CD14-positive monocyte (primary cell): ENCODE results near the gene ESPNL. TPM values are rescaled to one million over a fixed set of nuclear protein-coding genes. Genes with fewer than 3 reads are reported as not detected.

Experiments
- DNase-seq, 3 donors: peaks; one replicate each; pipeline ENCODE4 v3.0.0-alpha.2; 2011 to 2022
- H2AFZ ChIP-seq: 2 replicates; pipeline ENCODE4 v1.6.0; 2012; ENCODE audit warnings: mild to moderate bottlenecking, low read depth, low read length, inconsistent platforms; ENCODE audit not compliant: insufficient read depth, poor library complexity, severe bottlenecking
- H3K27ac ChIP-seq, 2 donors: 1 replicate in 1 of 2; 2 replicates in 1 of 2; pipeline ENCODE4 v1.5.1; 2012 to 2013; ENCODE audit warnings: low read length in 2 of 2, control low read depth in 1 of 2, inconsistent platforms in 1 of 2, low read depth in 1 of 2, mild to moderate bottlenecking in 1 of 2
- H3K27me3 ChIP-seq, 2 donors: one replicate each; pipeline versions ENCODE4 v1.6.0 to v1.6.1; 2011 to 2013; ENCODE audit warnings: low read length in 2 of 2; ENCODE audit not compliant: control insufficient read depth in 2 of 2, insufficient read depth in 2 of 2
- H3K36me3 ChIP-seq, 2 donors: replicated peaks in 1 of 2; 1 replicate in 1 of 2; 2 replicates in 1 of 2; pipeline versions ENCODE4 v1.5.1 to v1.6.1; 2012 to 2013; ENCODE audit warnings: low read length in 2 of 2, control low read depth in 1 of 2, inconsistent platforms in 1 of 2, mild to moderate bottlenecking in 1 of 2; ENCODE audit not compliant: insufficient read depth in 2 of 2, control insufficient read depth in 1 of 2
- H3K4me1 ChIP-seq, 2 donors: 1 replicate in 1 of 2; 2 replicates in 1 of 2; pipeline versions ENCODE4 v1.5.1 to v1.6.1; 2012 to 2013; ENCODE audit warnings: low read length in 2 of 2, control low read depth in 1 of 2, inconsistent platforms in 1 of 2, mild to moderate bottlenecking in 1 of 2, moderate library complexity in 1 of 2; ENCODE audit not compliant: insufficient read depth in 2 of 2, control insufficient read depth in 1 of 2
- H3K4me2 ChIP-seq: replicated peaks from 2 replicates; pipeline ENCODE3; 2012; ENCODE audit warnings: low read length, moderate library complexity, mild to moderate bottlenecking; ENCODE audit not compliant: poor library complexity, severe bottlenecking; ENCODE audit errors: extremely low read depth
- H3K4me3 ChIP-seq, 3 experiments: fragments of 200-600 bp in 1 of 3; sonication (generic) in 1 of 3; replicated peaks in 1 of 3; 1 replicate in 2 of 3; 2 replicates in 1 of 3; pipeline ENCODE4 v1.5.1; 2011 to 2013; ENCODE audit warnings: low read length in 3 of 3, mild to moderate bottlenecking in 3 of 3, control low read depth in 2 of 3, low read depth in 2 of 3, inconsistent platforms in 1 of 3, moderate library complexity in 1 of 3
- H3K79me2 ChIP-seq: 2 replicates; pipeline ENCODE4 v1.6.0; 2012; ENCODE audit warnings: mild to moderate bottlenecking, control low read depth, inconsistent platforms, low read length, moderate library complexity; ENCODE audit not compliant: insufficient read depth
- H3K9ac ChIP-seq: 2 replicates; pipeline ENCODE4 v1.6.0; 2017; ENCODE audit warnings: low read length, mild to moderate bottlenecking; ENCODE audit not compliant: insufficient read depth, poor library complexity, severe bottlenecking
- H3K9me3 ChIP-seq, 2 donors: replicated peaks in 1 of 2; 1 replicate in 1 of 2; 2 replicates in 1 of 2; pipeline versions ENCODE4 v1.5.1 to v1.6.1; 2012 to 2013; ENCODE audit warnings: low read length in 2 of 2, control low read depth in 1 of 2; ENCODE audit not compliant: control insufficient read depth in 1 of 2, insufficient read depth in 1 of 2
- H4K20me1 ChIP-seq: 2 replicates; pipeline ENCODE4 v1.6.0; 2012; ENCODE audit warnings: mild to moderate bottlenecking, low read length, control low read depth, moderate library complexity; ENCODE audit not compliant: insufficient read depth
- H3K27ac Mint-ChIP-seq, 7 donors: one replicate each; pipeline ENCODE4 v1.8.0; 2020; ENCODE audit warnings: mild to moderate bottlenecking in 7 of 7, mixed read lengths in 7 of 7, moderate library complexity in 6 of 7, inconsistent platforms in 2 of 7
- H3K27me3 Mint-ChIP-seq, 3 donors: one replicate each; pipeline ENCODE4 v1.8.0; 2021 to 2022; ENCODE audit warnings: low read depth in 3 of 3, mild to moderate bottlenecking in 3 of 3, mixed read lengths in 3 of 3, moderate library complexity in 3 of 3, inconsistent platforms in 1 of 3
- H3K36me3 Mint-ChIP-seq, 2 donors: one replicate each; pipeline ENCODE4 v1.8.0; 2020; ENCODE audit warnings: mixed read lengths in 2 of 2, inconsistent platforms in 1 of 2, mild to moderate bottlenecking in 1 of 2
- H3K4me1 Mint-ChIP-seq: one replicate; pipeline ENCODE4 v1.8.0; 2020; ENCODE audit warnings: mild to moderate bottlenecking, mixed read lengths
- H3K4me3 Mint-ChIP-seq, 2 donors: one replicate each; pipeline ENCODE4 v1.8.0; 2020; ENCODE audit warnings: mild to moderate bottlenecking in 2 of 2, mixed read lengths in 2 of 2, moderate library complexity in 1 of 2
- H3K9me3 Mint-ChIP-seq, 7 donors: one replicate each; pipeline ENCODE4 v1.8.0; 2020 to 2022; ENCODE audit warnings: mixed read lengths in 7 of 7, mild to moderate bottlenecking in 6 of 7, moderate library complexity in 6 of 7, inconsistent platforms in 2 of 7
- WGBS: methylation state at CpG from one replicate; pipeline ENCODE4 v1.1.5; 2013; ENCODE audit warnings: missing lambda C conversion rate; ENCODE audit not compliant: insufficient coverage; 5-methylcytosine and 5-hydroxymethylcytosine counted together
- intact Hi-C, 2 donors: fragments of 100-400 bp; cut with micrococcal nuclease; formaldehyde crosslinking; loops; one replicate each; pipeline versions ENCODE4 v1.15.0 to v1.15.1; 2023
- polyA plus RNA-seq, 3 donors: library from polyadenylated mRNA; depleted of rRNA in 1 of 3; unstranded in 2 of 3; stranded (reverse) in 1 of 3; fragments of 300-500 nt in 2 of 3; fragments of >200 nt in 1 of 3; fragmentation: Illumina TruSeq in 2 of 3; gene quantifications; 1 replicate in 2 of 3; 2 replicates in 1 of 3; pipeline ENCODE4 v1.2.3, GENCODE V29; 2012 to 2021
- TF ChIP-seq, protein P1 (sequence below): fragments of 200-600 bp; IDR thresholded peaks from one replicate; pipeline ENCODE4 v1.8.0; 2022; ENCODE audit warnings: antibody characterized with exemption, mild to moderate bottlenecking

Gene ESPNL
- polyA plus RNA-seq, 3 donors, result not detected

DNA sequence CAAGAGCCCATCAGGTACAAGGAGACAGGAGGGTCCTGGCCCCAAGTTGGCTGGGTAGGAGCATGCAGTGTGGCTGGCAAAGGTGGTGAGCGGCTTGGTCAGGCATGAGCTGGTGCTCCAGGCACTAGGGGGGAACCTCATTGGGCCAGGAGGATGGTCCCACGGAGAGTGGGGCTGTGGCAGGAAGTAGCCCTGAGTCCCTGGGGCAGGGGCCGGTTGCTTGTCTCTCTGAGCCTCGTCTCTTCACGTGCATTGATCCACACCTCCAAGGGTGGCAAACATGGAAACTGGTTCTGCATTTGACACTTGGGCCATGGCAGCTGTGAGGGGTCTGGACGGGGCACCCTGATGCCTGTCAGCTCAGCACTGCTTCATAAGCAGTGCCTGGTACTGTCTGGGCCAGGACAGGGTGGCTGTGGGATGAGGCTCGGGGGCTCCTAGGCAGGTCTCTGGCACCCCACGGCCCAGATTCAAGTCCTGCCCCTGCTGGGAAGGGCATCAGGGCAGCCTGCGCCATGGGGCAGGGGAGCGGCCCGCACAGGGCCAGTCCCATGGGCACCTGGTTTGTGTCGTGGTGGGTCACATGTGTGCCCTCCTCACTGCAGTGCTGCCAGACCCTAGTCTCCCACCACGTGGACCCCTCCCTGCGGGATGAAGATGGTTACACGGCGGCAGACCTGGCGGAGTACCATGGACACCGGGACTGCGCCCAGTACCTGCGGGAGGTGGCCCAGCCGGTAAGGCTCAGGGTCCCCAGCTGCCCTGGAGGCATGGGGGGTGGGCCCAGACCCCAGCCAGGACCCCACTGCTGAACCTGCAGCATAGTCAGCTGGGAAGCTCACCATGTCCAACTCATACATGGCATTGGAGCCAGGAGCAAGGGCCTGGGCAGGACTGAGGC lies 16.4 kb downstream of the ESPNL start:
- H3K27ac Mint-ChIP-seq, result peak overlapping the region in 1 of 7 donors; percentile 44
- no peak overlapping the region for H3K4me3 Mint-ChIP-seq
- H3K9ac ChIP-seq, result no peak overlapping the region
- WGBS, result 95% methylated on average over 20 of the region's 21 CpGs
- H3K79me2 ChIP-seq, result no peaks in the 10 kb centered on the region
- H4K20me1 ChIP-seq, result no peaks in the 10 kb centered on the region
- no peaks in the 10 kb centered on the region for H3K36me3 ChIP-seq
- H3K36me3 Mint-ChIP-seq, result no peaks in the 10 kb centered on the region
- no peak overlapping the region for H2AFZ ChIP-seq
- H3K9me3 ChIP-seq, result peaks cover 5 to 7% of the 10 kb centered on the region in 2 donors
- peaks cover 8 to 28% (median 17%) of the 10 kb centered on the region in 7 donors for H3K9me3 Mint-ChIP-seq
- intact Hi-C loops, result no loop called here
- DNase-seq, result no peak
- peaks cover 12 to 20% (median 18%) of the 10 kb centered on the region in 3 donors for H3K27me3 Mint-ChIP-seq
- TF ChIP-seq, protein P1, sequence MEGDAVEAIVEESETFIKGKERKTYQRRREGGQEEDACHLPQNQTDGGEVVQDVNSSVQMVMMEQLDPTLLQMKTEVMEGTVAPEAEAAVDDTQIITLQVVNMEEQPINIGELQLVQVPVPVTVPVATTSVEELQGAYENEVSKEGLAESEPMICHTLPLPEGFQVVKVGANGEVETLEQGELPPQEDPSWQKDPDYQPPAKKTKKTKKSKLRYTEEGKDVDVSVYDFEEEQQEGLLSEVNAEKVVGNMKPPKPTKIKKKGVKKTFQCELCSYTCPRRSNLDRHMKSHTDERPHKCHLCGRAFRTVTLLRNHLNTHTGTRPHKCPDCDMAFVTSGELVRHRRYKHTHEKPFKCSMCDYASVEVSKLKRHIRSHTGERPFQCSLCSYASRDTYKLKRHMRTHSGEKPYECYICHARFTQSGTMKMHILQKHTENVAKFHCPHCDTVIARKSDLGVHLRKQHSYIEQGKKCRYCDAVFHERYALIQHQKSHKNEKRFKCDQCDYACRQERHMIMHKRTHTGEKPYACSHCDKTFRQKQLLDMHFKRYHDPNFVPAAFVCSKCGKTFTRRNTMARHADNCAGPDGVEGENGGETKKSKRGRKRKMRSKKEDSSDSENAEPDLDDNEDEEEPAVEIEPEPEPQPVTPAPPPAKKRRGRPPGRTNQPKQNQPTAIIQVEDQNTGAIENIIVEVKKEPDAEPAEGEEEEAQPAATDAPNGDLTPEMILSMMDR, result no peak
- no peak overlapping the region for H3K4me3 ChIP-seq
- peaks cover 0 to 3% of the 10 kb centered on the region in 2 donors for H3K27me3 ChIP-seq
- H3K4me1 ChIP-seq, result no peaks in the 10 kb centered on the region
- H3K4me2 ChIP-seq, result no peak overlapping the region
- H3K27ac ChIP-seq, result no peak overlapping the region
- no peaks in the 10 kb centered on the region for H3K4me1 Mint-ChIP-seq

- H3K27ac Mint-ChIP-seq, result peak overlapping the region in 1 of 7 donors; percentile 64
- peaks cover 8 to 21% (median 16%) of the 10 kb centered on the region in 7 donors for H3K9me3 Mint-ChIP-seq
- DNase-seq, result no peak
- intact Hi-C loops, result no loop called here
- peak overlapping the region in 1 of 2 donors; percentile 7 for H3K4me3 Mint-ChIP-seq
- TF ChIP-seq, protein P1, result no peak
- H4K20me1 ChIP-seq, result no peaks in the 10 kb centered on the region
- H3K36me3 ChIP-seq, result no peaks in the 10 kb centered on the region
- peaks cover 0 to 3% of the 10 kb centered on the region in 2 donors for H3K27me3 ChIP-seq
- WGBS, result 91% methylated on average over 9 of the region's 11 CpGs
- no peaks in the 10 kb centered on the region for H3K4me1 ChIP-seq
- H3K9me3 ChIP-seq, result peaks cover 5 to 6% of the 10 kb centered on the region in 2 donors
- H3K27ac ChIP-seq, result no peak overlapping the region
- H3K4me3 ChIP-seq, result no peak overlapping the region
- H3K79me2 ChIP-seq, result no peaks in the 10 kb centered on the region
- H2AFZ ChIP-seq, result no peak overlapping the region
- no peak overlapping the region for H3K9ac ChIP-seq
- H3K36me3 Mint-ChIP-seq, result no peaks in the 10 kb centered on the region
- no peak overlapping the region for H3K4me2 ChIP-seq
- peaks cover 12 to 20% (median 20%) of the 10 kb centered on the region in 3 donors for H3K27me3 Mint-ChIP-seq
- H3K4me1 Mint-ChIP-seq, result no peaks in the 10 kb centered on the region
Observed at GRCh38 chr2:238117199-238118154, 17.3 kb downstream of the ESPNL start.
